Right lobe of liver (tissue), 4 donors: Measurements from ENCODE around the gene FBXL13.

Source experiments
- CTCF ChIP-seq, 4 donors: fragments of 200-600 bp in 3 of 4; fragments of 450-650 bp in 1 of 4; IDR thresholded peaks; one replicate each; pipeline versions ENCODE4 v1.5.1 to v1.8.0; 2016 to 2022; ENCODE audit warnings: antibody characterized with exemption in 4 of 4, mild to moderate bottlenecking in 2 of 4
- POLR2A ChIP-seq: fragments of 450-650 bp; IDR thresholded peaks from one replicate; pipeline ENCODE4 v1.6.1; 2017; ENCODE audit warnings: antibody characterized with exemption, mild to moderate bottlenecking
- donor health status: DM: no; HTN: no; CAD: no.
- donor health status: DM: no; HTN: no; CAD: no.
- donor health status: DM: no; HTN: yes; CAD: no.

DNA sequence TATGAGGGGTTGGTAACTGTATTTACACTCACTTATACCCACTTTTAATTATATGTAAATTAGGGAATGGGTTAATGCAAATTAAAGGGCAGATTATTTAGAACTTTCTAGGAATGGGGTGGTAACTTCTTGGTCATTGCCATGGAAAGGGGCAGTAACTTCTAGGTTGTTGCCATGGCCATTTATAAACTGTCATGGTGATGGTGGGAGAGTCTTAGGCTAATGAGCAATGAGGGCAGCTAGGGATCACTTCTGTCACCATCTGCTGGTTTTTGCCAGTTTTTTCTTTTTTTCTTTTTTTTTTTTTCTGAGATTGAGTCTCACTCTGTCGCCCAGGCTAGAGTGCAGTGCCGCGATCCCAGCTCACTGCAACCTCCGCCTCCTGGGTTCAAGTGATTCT, 41.2 kb upstream of the FBXL13 start:
- no peak for TF ChIP-seq CTCF (IDR thresholded peaks at IDR 0.05)
- TF ChIP-seq POLR2A: no peak
